Amniotic stem cell (primary cell): ENCODE results near the gene TTC9B.
"Not testable (repeated sequence)": the region's sequence is repeated elsewhere in the genome, so short reads cannot be mapped to it uniquely, and the experiment has no call there.

Source experiments
- DNase-seq: peaks from one replicate; lab custom pipeline; 2025; lab: John Stamatoyannopoulos, UW

The TTC9B gene

DNA sequence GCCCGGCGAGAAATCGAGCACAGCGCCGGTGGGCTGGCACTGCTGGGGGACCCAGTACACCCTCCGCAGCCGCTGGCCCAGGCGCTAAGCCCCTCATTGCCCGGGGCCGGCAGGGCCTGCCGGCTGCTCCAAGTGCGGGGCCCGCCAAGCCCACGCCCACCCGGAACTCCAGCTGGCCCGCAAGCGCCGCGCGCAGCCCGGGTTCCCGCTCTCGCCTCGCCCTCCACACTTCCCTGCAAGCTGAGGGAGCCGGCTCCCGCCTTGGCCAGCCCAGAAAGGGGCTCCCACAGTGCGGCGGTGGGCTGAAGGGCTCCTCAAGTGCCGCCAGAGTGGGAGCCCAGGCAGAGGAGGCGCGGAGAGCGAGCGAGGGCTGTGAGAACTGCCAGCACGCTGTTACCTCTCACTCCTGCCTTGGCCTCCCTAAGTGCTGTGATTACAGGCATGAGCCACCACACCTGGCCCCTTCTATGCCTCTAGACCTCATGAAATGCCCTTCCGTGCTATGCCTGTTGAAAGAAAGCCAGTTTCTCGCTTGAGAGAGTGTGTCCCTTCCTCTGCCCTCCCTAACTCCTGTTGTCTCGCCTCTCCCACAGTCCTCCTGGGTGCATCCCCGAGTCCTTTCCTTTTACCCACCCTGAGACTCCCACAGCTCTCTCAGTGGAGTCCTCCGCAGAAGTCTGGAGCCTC, 47.7 kb downstream of the TTC9B start:
- DNase-seq, result not testable (repeated sequence)

GRCh38 chr19:40169482-40170302, 48.5 kb downstream of the TTC9B start:
- DNase-seq, result not testable (repeated sequence)
